NB4 (cell line): Measurements from ENCODE around the gene INPP5B.
"Not testable (repeated sequence)": the region's sequence is repeated elsewhere in the genome, so short reads cannot be mapped to it uniquely, and the experiment has no call there.

ENCODE experiments used
- POLR2A ChIP-seq: IDR thresholded peaks from 2 replicates; pipeline ENCODE4 v1.6.1; 2011; ENCODE audit warnings: mild to moderate bottlenecking; ENCODE audit not compliant: insufficient read length; ENCODE audit errors: extremely low read depth
- TF ChIP-seq, protein P1 (sequence below): IDR thresholded peaks from one replicate; pipeline ENCODE4 v1.5.1; 2012; ENCODE audit warnings: low read depth, low read length
- TF ChIP-seq, protein P2 (sequence below): IDR thresholded peaks from 2 replicates; pipeline ENCODE4 v1.6.1; 2011; ENCODE audit warnings: low read depth, low read length

DNA sequence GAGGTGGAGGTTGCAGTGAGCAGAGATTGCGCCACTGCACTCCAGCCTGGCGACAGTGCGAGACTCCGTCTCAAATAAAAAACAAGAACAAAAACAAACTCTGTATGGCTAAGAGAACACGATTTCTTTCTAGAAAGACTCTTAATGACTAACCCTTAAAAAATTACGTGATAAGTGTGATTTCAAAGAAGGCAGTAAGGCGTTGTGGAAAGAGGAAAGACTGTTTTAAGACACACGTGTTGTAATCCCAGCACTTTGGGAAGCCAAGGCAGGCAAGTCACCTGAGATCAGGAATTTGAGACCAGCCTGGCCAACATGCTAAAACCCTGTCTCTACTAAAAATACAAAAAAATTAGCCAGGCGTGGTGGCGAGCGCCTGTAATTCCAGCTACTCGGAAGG is 17.3 kb upstream of the INPP5B start:
- TF ChIP-seq, protein P1, sequence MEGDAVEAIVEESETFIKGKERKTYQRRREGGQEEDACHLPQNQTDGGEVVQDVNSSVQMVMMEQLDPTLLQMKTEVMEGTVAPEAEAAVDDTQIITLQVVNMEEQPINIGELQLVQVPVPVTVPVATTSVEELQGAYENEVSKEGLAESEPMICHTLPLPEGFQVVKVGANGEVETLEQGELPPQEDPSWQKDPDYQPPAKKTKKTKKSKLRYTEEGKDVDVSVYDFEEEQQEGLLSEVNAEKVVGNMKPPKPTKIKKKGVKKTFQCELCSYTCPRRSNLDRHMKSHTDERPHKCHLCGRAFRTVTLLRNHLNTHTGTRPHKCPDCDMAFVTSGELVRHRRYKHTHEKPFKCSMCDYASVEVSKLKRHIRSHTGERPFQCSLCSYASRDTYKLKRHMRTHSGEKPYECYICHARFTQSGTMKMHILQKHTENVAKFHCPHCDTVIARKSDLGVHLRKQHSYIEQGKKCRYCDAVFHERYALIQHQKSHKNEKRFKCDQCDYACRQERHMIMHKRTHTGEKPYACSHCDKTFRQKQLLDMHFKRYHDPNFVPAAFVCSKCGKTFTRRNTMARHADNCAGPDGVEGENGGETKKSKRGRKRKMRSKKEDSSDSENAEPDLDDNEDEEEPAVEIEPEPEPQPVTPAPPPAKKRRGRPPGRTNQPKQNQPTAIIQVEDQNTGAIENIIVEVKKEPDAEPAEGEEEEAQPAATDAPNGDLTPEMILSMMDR = not testable (repeated sequence)
- TF ChIP-seq POLR2A = not testable (repeated sequence)
- TF ChIP-seq, protein P2, sequence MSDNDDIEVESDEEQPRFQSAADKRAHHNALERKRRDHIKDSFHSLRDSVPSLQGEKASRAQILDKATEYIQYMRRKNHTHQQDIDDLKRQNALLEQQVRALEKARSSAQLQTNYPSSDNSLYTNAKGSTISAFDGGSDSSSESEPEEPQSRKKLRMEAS = not testable (repeated sequence)
